ENCODE data around the gene XCR1. TPM values are rescaled to one million over a fixed set of nuclear protein-coding genes. Genes with fewer than 3 reads are reported as not detected.
"Not testable (repeated sequence)": the region's sequence is repeated elsewhere in the genome, so short reads cannot be mapped to it uniquely, and the experiment has no call there.

Gene XCR1
- total RNA-seq, 1 experiment from 2014 or later, result 0.02 TPM

- TF ChIP-seq FOXP1 (CRISPR knock-in tag; IDR thresholded peaks at IDR 0.05; ENCODE audit: borderline replicate concordance) (no peak), HMGXB4 (CRISPR knock-in tag; IDR thresholded peaks at IDR 0.05) (no peak), ZNF396 (CRISPR knock-in tag; IDR thresholded peaks at IDR 0.05; ENCODE audit: borderline replicate concordance) (no peak), ZNF138 (CRISPR knock-in tag; conservative IDR thresholded peaks at IDR 0.05) (no peak), TEAD4 (CRISPR knock-in tag; IDR thresholded peaks at IDR 0.05) (no peak), RELA (CRISPR knock-in tag; IDR thresholded peaks at IDR 0.05; ENCODE audit: borderline replicate concordance) (no peak)
These were observed 21.8 kb upstream of the XCR1 start (continued) for GRCh38 chr3:46049093-46049492.

- H3K4me3 Mint-ChIP-seq; ATAC-seq; H3K27ac Mint-ChIP-seq; H3K9me3 Mint-ChIP-seq; H3K27me3 Mint-ChIP-seq (ENCODE audit: low read depth); H3K4me1 Mint-ChIP-seq; DNase-seq (ENCODE audit: low spot score); H3K36me3 Mint-ChIP-seq: not testable (repeated sequence)
- CTCF ChIA-PET, result interaction anchor here (1.1 kb wide), 1 partner anchor 162 kb away, joined by 3 read pairs; the partner anchor contains the start of gene CCR1
- POLR2A ChIA-PET, result interaction anchor here (0.6 kb wide), 1 partner anchor 206 kb away, joined by 7 read pairs; no protein-coding TSS in a partner anchor
These were observed 18.9 kb upstream of the XCR1 start for GRCh38 chr3:46046231-46046630.

GRCh38 chr3:46038916-46039315 is 11.6 kb upstream of the XCR1 start:
- Mint-ChIP-seq H3K4me3 (no peak overlapping the region), H3K9me3 (peaks cover 11% of the 10 kb centered on the region), H3K36me3 (no peaks in the 10 kb centered on the region), H3K4me1 (no peaks in the 10 kb centered on the region), H3K27ac (no peak overlapping the region), H3K27me3 (ENCODE audit: low read depth) (no peaks in the 10 kb centered on the region; the same call in 1 of the 2 replicates)
- TF ChIP-seq ZNF396 (CRISPR knock-in tag; IDR thresholded peaks at IDR 0.05; ENCODE audit: borderline replicate concordance), result no peak
- TF ChIP-seq NR1H2 (CRISPR knock-in tag; IDR thresholded peaks at IDR 0.05), result no peak
- no peak for TF ChIP-seq CTCF (IDR thresholded peaks at IDR 0.05)
- ChIA-PET POLR2A (no interaction called here), CTCF (no interaction called here)
- DNase-seq (ENCODE audit: low spot score), result no peak
- no peak for ATAC-seq

- H3K36me3 Mint-ChIP-seq; H3K4me3 Mint-ChIP-seq; ATAC-seq; POLR2A ChIA-PET; H3K27me3 Mint-ChIP-seq (ENCODE audit: low read depth); H3K4me1 Mint-ChIP-seq; CTCF ChIA-PET; DNase-seq (ENCODE audit: low spot score); H3K27ac Mint-ChIP-seq: not testable (repeated sequence)
- H3K9me3 Mint-ChIP-seq, result peaks cover 11% of the 10 kb centered on the region
These were observed 10.8 kb upstream of the XCR1 start for GRCh38 chr3:46038071-46038470.

GRCh38 chr3:46036191-46036590 is 8.9 kb upstream of the XCR1 start:
- no peak for ATAC-seq

More at GRCh38 chr3:46036191-46036590, 8.9 kb upstream of the XCR1 start:
- Mint-ChIP-seq H3K36me3 (no peaks in the 10 kb centered on the region), H3K27ac (no peak overlapping the region), H3K9me3 (peaks cover 8% of the 10 kb centered on the region), H3K4me3 (no peak overlapping the region), H3K27me3 (ENCODE audit: low read depth) (no peaks in the 10 kb centered on the region; the same call in 1 of the 2 replicates), H3K4me1 (no peaks in the 10 kb centered on the region)
- ChIA-PET POLR2A (no interaction called here), CTCF (no interaction called here)
- no peak for DNase-seq (ENCODE audit: low spot score)
- no peak for TF ChIP-seq FOXK1 (CRISPR knock-in tag; IDR thresholded peaks at IDR 0.05)
- no peak for TF ChIP-seq SMAD3 (CRISPR knock-in tag; IDR thresholded peaks at IDR 0.05; ENCODE audit: borderline replicate concordance)
- no peak for TF ChIP-seq PREB (CRISPR knock-in tag; IDR thresholded peaks at IDR 0.05; ENCODE audit: borderline replicate concordance)
- TF ChIP-seq IRF2 (CRISPR knock-in tag; IDR thresholded peaks at IDR 0.05; ENCODE audit: borderline replicate concordance, low read depth), result no peak
- TF ChIP-seq FOXP1 (CRISPR knock-in tag; IDR thresholded peaks at IDR 0.05; ENCODE audit: borderline replicate concordance), result no peak
- TF ChIP-seq ATF2 (CRISPR knock-in tag; IDR thresholded peaks at IDR 0.05; ENCODE audit: borderline replicate concordance, low read depth), result no peak
- TF ChIP-seq ZNF219 (CRISPR knock-in tag; IDR thresholded peaks at IDR 0.05; ENCODE audit: borderline replicate concordance), result no peak
- TF ChIP-seq ZNF263 (CRISPR knock-in tag; IDR thresholded peaks at IDR 0.05; ENCODE audit: low read depth), result no peak
- TF ChIP-seq CREB1 (CRISPR knock-in tag; IDR thresholded peaks at IDR 0.05), result no peak
- no peak for TF ChIP-seq E2F4 (CRISPR knock-in tag; IDR thresholded peaks at IDR 0.05; ENCODE audit: borderline replicate concordance, low read depth)
